HL-60 (cell line): ENCODE results near the gene MARCKS.
"Not testable (repeated sequence)": the region's sequence is repeated elsewhere in the genome, so short reads cannot be mapped to it uniquely, and the experiment has no call there.

Experiments used
- DNase-seq, 2 experiments: peaks; one replicate each; pipeline ENCODE4 v3.0.0-alpha.2; 2010 to 2020; ENCODE audit warnings: low read depth in 1 of 2, low spot score in 1 of 2
- H3K27ac ChIP-seq: fragments of 250-450 bp; sonication (Bioruptor Pico); replicated peaks from 2 replicates; pipeline ENCODE4 v1.5.1; 2020; ENCODE audit warnings: mild to moderate bottlenecking, moderate library complexity
- H3K27me3 ChIP-seq: fragments of 250-450 bp; sonication (Bioruptor Pico); 2 replicates; pipeline ENCODE4 v1.5.1; 2021; ENCODE audit warnings: mild to moderate bottlenecking, moderate library complexity; ENCODE audit not compliant: insufficient read depth, poor library complexity, severe bottlenecking
- H3K4me3 ChIP-seq: replicated peaks from 2 replicates; pipeline ENCODE4 v1.5.1; 2011; ENCODE audit warnings: mild to moderate bottlenecking, control low read depth, low read length; ENCODE audit not compliant: insufficient read depth
- GABPA ChIP-seq: IDR thresholded peaks from 2 replicates; pipeline ENCODE4 v1.6.1; 2012; ENCODE audit warnings: low read depth
- POLR2AphosphoS5 ChIP-seq: IDR thresholded peaks from 2 replicates; pipeline ENCODE4 v1.6.1; 2012; ENCODE audit warnings: low read depth
- SPI1 ChIP-seq: IDR thresholded peaks from 2 replicates; pipeline ENCODE4 v1.6.1; 2012; ENCODE audit warnings: low read depth, mild to moderate bottlenecking, borderline replicate concordance
- TF ChIP-seq, protein P1 (sequence below): IDR thresholded peaks from one replicate; pipeline ENCODE4 v1.5.1; 2011; ENCODE audit warnings: low read length, control low read depth, inconsistent platforms; ENCODE audit not compliant: insufficient read depth
- TF ChIP-seq, protein P2 (sequence below): IDR thresholded peaks from 2 replicates; pipeline ENCODE4 v1.6.1; 2012; ENCODE audit warnings: low read depth; ENCODE audit not compliant: insufficient replicate concordance

The MARCKS gene

DNA sequence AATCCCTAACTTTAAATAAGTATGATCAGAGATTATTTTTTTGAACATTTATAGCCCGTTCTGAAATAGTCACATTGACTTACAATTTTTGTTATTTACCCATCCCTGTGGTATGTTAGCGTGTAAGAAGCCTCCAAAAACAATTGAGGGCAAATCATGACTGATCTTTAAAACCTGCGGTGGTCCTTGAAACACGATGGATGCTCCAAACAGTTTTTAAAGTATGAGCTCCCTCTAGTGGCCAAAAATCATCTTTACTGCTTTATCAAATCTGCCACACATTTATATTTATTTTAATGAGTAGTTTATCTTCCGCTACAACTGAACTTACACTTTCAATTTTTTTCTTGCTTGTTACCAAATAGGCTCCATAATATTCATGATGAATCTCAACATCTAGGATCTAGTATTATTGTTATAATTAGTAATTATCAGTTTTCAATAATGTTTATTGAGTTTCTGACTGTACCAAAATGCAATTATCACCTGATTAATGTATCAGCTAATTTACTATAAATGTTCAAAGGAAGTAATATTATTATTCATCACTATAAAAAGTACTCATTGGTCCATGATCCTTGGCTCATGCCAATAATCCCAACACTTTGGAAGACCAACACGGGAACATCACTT lies 52.2 kb downstream of the MARCKS start:
- H3K4me3 ChIP-seq = no peak overlapping the region
- H3K27me3 ChIP-seq = no peaks in the 10 kb centered on the region
- no peak for TF ChIP-seq POLR2AphosphoS5
- TF ChIP-seq, protein P1, sequence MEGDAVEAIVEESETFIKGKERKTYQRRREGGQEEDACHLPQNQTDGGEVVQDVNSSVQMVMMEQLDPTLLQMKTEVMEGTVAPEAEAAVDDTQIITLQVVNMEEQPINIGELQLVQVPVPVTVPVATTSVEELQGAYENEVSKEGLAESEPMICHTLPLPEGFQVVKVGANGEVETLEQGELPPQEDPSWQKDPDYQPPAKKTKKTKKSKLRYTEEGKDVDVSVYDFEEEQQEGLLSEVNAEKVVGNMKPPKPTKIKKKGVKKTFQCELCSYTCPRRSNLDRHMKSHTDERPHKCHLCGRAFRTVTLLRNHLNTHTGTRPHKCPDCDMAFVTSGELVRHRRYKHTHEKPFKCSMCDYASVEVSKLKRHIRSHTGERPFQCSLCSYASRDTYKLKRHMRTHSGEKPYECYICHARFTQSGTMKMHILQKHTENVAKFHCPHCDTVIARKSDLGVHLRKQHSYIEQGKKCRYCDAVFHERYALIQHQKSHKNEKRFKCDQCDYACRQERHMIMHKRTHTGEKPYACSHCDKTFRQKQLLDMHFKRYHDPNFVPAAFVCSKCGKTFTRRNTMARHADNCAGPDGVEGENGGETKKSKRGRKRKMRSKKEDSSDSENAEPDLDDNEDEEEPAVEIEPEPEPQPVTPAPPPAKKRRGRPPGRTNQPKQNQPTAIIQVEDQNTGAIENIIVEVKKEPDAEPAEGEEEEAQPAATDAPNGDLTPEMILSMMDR = peak; percentile 48
- TF ChIP-seq SPI1 = no peak
- TF ChIP-seq, protein P2, sequence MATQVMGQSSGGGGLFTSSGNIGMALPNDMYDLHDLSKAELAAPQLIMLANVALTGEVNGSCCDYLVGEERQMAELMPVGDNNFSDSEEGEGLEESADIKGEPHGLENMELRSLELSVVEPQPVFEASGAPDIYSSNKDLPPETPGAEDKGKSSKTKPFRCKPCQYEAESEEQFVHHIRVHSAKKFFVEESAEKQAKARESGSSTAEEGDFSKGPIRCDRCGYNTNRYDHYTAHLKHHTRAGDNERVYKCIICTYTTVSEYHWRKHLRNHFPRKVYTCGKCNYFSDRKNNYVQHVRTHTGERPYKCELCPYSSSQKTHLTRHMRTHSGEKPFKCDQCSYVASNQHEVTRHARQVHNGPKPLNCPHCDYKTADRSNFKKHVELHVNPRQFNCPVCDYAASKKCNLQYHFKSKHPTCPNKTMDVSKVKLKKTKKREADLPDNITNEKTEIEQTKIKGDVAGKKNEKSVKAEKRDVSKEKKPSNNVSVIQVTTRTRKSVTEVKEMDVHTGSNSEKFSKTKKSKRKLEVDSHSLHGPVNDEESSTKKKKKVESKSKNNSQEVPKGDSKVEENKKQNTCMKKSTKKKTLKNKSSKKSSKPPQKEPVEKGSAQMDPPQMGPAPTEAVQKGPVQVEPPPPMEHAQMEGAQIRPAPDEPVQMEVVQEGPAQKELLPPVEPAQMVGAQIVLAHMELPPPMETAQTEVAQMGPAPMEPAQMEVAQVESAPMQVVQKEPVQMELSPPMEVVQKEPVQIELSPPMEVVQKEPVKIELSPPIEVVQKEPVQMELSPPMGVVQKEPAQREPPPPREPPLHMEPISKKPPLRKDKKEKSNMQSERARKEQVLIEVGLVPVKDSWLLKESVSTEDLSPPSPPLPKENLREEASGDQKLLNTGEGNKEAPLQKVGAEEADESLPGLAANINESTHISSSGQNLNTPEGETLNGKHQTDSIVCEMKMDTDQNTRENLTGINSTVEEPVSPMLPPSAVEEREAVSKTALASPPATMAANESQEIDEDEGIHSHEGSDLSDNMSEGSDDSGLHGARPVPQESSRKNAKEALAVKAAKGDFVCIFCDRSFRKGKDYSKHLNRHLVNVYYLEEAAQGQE = no peak
- no peak for TF ChIP-seq GABPA
- DNase-seq = peak; percentile 1 to 26
- H3K27ac ChIP-seq = no peak overlapping the region

DNA sequence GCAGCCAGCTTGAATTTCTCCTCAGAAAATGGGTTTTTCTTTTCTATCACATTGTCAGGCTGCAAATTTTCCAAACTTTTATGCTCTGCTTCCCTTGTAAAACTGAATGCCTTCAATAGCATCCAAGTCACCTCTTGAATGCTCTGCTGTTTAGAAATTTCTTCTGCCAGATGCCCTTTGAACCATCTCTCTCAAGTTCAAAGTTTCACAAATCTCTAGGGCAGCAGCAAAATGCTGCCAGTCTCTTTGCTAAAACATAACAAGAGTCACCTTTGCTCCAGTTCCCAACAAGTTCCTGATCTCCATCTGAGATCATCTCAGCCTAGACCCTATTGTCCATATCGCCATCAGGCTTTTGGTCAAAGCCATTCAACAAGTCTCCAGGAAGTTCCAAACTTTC lies 53.1 kb downstream of the MARCKS start:
- not testable (repeated sequence) for DNase-seq, H3K27ac ChIP-seq, H3K27me3 ChIP-seq, H3K4me3 ChIP-seq
